H9 (cell line): ENCODE measurements around the gene TACR2. TPM values are rescaled to one million over a fixed set of nuclear protein-coding genes. Genes with fewer than 3 reads are reported as not detected.

Experiments used
- DNase-seq: peaks from one replicate; pipeline ENCODE4 v3.0.0-alpha.2; 2017
- H2AFZ ChIP-seq: one replicate; pipeline ENCODE4 v1.6.1; 2013; ENCODE audit warnings: mild to moderate bottlenecking, low read length, control low read depth, moderate library complexity
- H2AK5ac ChIP-seq: 2 replicates; pipeline ENCODE4 v1.6.1; 2013; ENCODE audit warnings: low read length, control low read depth, mixed read lengths; ENCODE audit not compliant: insufficient read length
- H2BK120ac ChIP-seq: one replicate; pipeline ENCODE4 v1.6.1; 2013; ENCODE audit warnings: low read depth, mild to moderate bottlenecking, low read length, control low read depth, inconsistent platforms; ENCODE audit not compliant: poor library complexity, severe bottlenecking
- H2BK12ac ChIP-seq: 2 replicates; pipeline ENCODE4 v1.6.1; 2013; ENCODE audit warnings: low read length, control low read depth, mixed read lengths, low read depth; ENCODE audit not compliant: insufficient read length
- H2BK15ac ChIP-seq: 2 replicates; pipeline ENCODE4 v1.6.1; 2013; ENCODE audit warnings: low read depth, low read length, control low read depth
- H2BK20ac ChIP-seq: one replicate; pipeline ENCODE4 v1.6.1; 2013; ENCODE audit warnings: low read depth, mild to moderate bottlenecking, low read length, control low read depth, inconsistent platforms; ENCODE audit not compliant: poor library complexity, severe bottlenecking
- H2BK5ac ChIP-seq: 2 replicates; pipeline ENCODE4 v1.6.1; 2013; ENCODE audit warnings: low read length, control low read depth, mixed read lengths; ENCODE audit not compliant: insufficient read length
- H3K14ac ChIP-seq: 2 replicates; pipeline ENCODE4 v1.6.1; 2013; ENCODE audit warnings: low read length, control low read depth; ENCODE audit not compliant: insufficient read depth
- H3K18ac ChIP-seq: 2 replicates; pipeline ENCODE4 v1.6.1; 2013; ENCODE audit warnings: low read depth, mild to moderate bottlenecking, mixed read lengths, low read length, control low read depth; ENCODE audit not compliant: insufficient read length
- H3K23ac ChIP-seq: 2 replicates; pipeline ENCODE4 v1.6.1; 2013; ENCODE audit warnings: low read length, control low read depth, mixed read lengths, low read depth; ENCODE audit not compliant: insufficient read length
- H3K23me2 ChIP-seq: 2 replicates; pipeline ENCODE4 v1.6.1; 2013; ENCODE audit warnings: low read depth, mild to moderate bottlenecking, mixed read lengths, low read length, control low read depth; ENCODE audit not compliant: insufficient read length, poor library complexity, severe bottlenecking
- H3K27ac ChIP-seq: 2 replicates; pipeline ENCODE4 v1.5.1; 2013; ENCODE audit warnings: low read length, control low read depth, mixed read lengths, low read depth; ENCODE audit not compliant: insufficient read length
- H3K27me3 ChIP-seq: 2 replicates; pipeline ENCODE4 v1.6.1; 2013; ENCODE audit warnings: low read length, control low read depth, inconsistent platforms; ENCODE audit not compliant: insufficient read depth
- H3K4ac ChIP-seq: 2 replicates; pipeline ENCODE4 v1.6.1; 2013; ENCODE audit warnings: low read depth, mild to moderate bottlenecking, control low read depth, inconsistent platforms, low read length, moderate library complexity
- H3K4me1 ChIP-seq: 2 replicates; pipeline ENCODE4 v1.6.1; 2013; ENCODE audit warnings: low read length, control low read depth, inconsistent platforms; ENCODE audit not compliant: insufficient read depth
- H3K4me2 ChIP-seq: 2 replicates; pipeline ENCODE4 v1.6.1; 2013; ENCODE audit warnings: low read length, control low read depth, mixed read lengths; ENCODE audit not compliant: insufficient read length, insufficient read depth
- H3K56ac ChIP-seq: 2 replicates; pipeline ENCODE4 v1.6.1; 2013; ENCODE audit warnings: low read depth, mild to moderate bottlenecking, mixed read lengths, low read length, control low read depth; ENCODE audit not compliant: insufficient read length
- H3K79me1 ChIP-seq: 2 replicates; pipeline ENCODE4 v1.6.1; 2013; ENCODE audit warnings: low read depth, mild to moderate bottlenecking, moderate library complexity, low read length, control low read depth, inconsistent platforms; ENCODE audit not compliant: insufficient read depth, poor library complexity, severe bottlenecking
- H3K79me2 ChIP-seq: 2 replicates; pipeline ENCODE4 v1.6.1; 2013; ENCODE audit warnings: low read length, control low read depth, inconsistent platforms; ENCODE audit not compliant: insufficient read depth
- H3K9ac ChIP-seq: 2 replicates; pipeline ENCODE4 v1.6.1; 2013; ENCODE audit warnings: low read length, control low read depth, mixed read lengths; ENCODE audit not compliant: insufficient read length; ENCODE audit errors: extremely low read depth
- H3K9me3 ChIP-seq: one replicate; pipeline ENCODE4 v1.6.1; 2013; ENCODE audit warnings: low read depth, low read length, inconsistent platforms; ENCODE audit not compliant: control insufficient read depth
- H3T11ph ChIP-seq: one replicate; pipeline ENCODE4 v1.6.1; 2013; ENCODE audit warnings: mild to moderate bottlenecking, low read length, control low read depth, inconsistent platforms
- H4K20me1 ChIP-seq: one replicate; pipeline ENCODE4 v1.6.1; 2013; ENCODE audit not compliant: control insufficient read depth, insufficient read length, insufficient read depth
- H4K5ac ChIP-seq: 2 replicates; pipeline ENCODE4 v1.6.1; 2013; ENCODE audit warnings: low read depth, mild to moderate bottlenecking, mixed read lengths, low read length, control low read depth; ENCODE audit not compliant: insufficient read length
- H4K8ac ChIP-seq: replicated peaks from 2 replicates; pipeline ENCODE4 v1.6.1; 2013; ENCODE audit warnings: low read length, control low read depth, mixed read lengths, low read depth; ENCODE audit not compliant: insufficient read length
- H4K91ac ChIP-seq: 2 replicates; pipeline ENCODE4 v1.6.1; 2013; ENCODE audit warnings: low read depth, mild to moderate bottlenecking, moderate library complexity, mixed read lengths, low read length, control low read depth; ENCODE audit not compliant: insufficient read length
- H3K27ac Mint-ChIP-seq, 3 experiments: 2 replicates in 2 of 3; 3 replicates in 1 of 3; pipeline ENCODE4 v1.8.0; 2020 to 2021; ENCODE audit warnings: mixed read lengths in 3 of 3, mild to moderate bottlenecking in 1 of 3, moderate library complexity in 1 of 3
- H3K27me3 Mint-ChIP-seq: 2 replicates; pipeline ENCODE4 v1.8.0; 2021; ENCODE audit warnings: low read depth, mild to moderate bottlenecking, moderate library complexity, mixed read lengths
- H3K36me3 Mint-ChIP-seq, 3 experiments: 2 replicates in 2 of 3; 3 replicates in 1 of 3; pipeline ENCODE4 v1.8.0; 2020 to 2021; ENCODE audit warnings: low read depth in 3 of 3, mixed read lengths in 3 of 3; ENCODE audit not compliant: insufficient read depth in 1 of 3
- H3K4me1 Mint-ChIP-seq, 2 experiments: 2 replicates each; pipeline ENCODE4 v1.8.0; 2020; ENCODE audit warnings: mixed read lengths in 2 of 2
- H3K4me3 Mint-ChIP-seq, 2 experiments: 2 replicates in 1 of 2; 3 replicates in 1 of 2; pipeline ENCODE4 v1.8.0; 2020 to 2021; ENCODE audit warnings: mild to moderate bottlenecking in 2 of 2, mixed read lengths in 2 of 2, moderate library complexity in 1 of 2
- H3K9me3 Mint-ChIP-seq, 2 experiments: 2 replicates in 1 of 2; 3 replicates in 1 of 2; pipeline ENCODE4 v1.8.0; 2020; ENCODE audit warnings: mild to moderate bottlenecking in 2 of 2, mixed read lengths in 2 of 2, moderate library complexity in 1 of 2
- WGBS: extraction: QIAGEN DNeasy Blood & Tissue Kit; methylation state at CpG from one replicate; pipeline ENCODE4 v1.1.7; 2013; ENCODE audit warnings: missing lambda C conversion rate, low lambda C conversion rate, mixed read lengths; ENCODE audit not compliant: insufficient read length; ENCODE audit errors: extremely low coverage; 5-methylcytosine and 5-hydroxymethylcytosine counted together
- total RNA-seq: library from RNA; stranded (reverse); gene quantifications from 2 replicates; pipeline ENCODE4 v1.2.1, GENCODE V29; 2021
- TF ChIP-seq, protein P1 (sequence below): fragments of 200-600 bp; sonication (generic); conservative IDR thresholded peaks from 3 replicates; pipeline ENCODE4 v1.8.0; 2021; ENCODE audit warnings: antibody characterized with exemption, mild to moderate bottlenecking

The TACR2 gene
- total RNA-seq, 1 experiment from 2014 or later: not detected

DNA sequence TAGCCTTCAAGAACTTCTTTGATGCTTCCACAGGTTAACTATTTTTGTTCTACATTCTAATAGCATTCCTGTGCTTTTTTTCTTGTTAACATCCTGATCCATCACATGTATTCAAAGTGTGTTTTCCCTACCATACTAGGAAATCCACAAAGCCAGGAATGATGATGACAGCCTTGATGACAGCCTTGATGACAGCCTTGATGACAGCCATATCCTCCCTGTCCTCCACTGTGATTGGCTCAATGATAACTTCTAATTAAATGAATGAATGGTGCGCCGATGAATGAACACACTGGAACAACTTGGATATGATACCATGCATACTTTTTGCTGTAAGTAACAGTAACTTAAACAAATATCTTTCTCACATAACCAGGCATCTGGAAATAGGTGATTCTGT, 8.3 kb upstream of the TACR2 start:
- no peaks in the 10 kb centered on the region for H3K27me3 ChIP-seq
- H3K23ac ChIP-seq: no peak overlapping the region
- no peak overlapping the region for H3K4ac ChIP-seq
- H4K20me1 ChIP-seq: no peaks in the 10 kb centered on the region
- no peak overlapping the region for H3K9ac ChIP-seq
- H2AFZ ChIP-seq: no peak overlapping the region
- no peak overlapping the region for H3K4me2 ChIP-seq
- Mint-ChIP-seq H3K27ac (no peak overlapping the region), H3K4me1 (peaks cover 0 to 6% of the 10 kb centered on the region in 2 experiments; a peak in 2 of 4 replicates), H3K9me3 (no peaks in the 10 kb centered on the region), H3K27me3 (peaks cover 14% of the 10 kb centered on the region), H3K36me3 (no peaks in the 10 kb centered on the region), H3K4me3 (no peak overlapping the region)
- DNase-seq: no peak
- H3K56ac ChIP-seq: no peak overlapping the region
- H2BK120ac ChIP-seq: no peak overlapping the region
- no peaks in the 10 kb centered on the region for H3K4me1 ChIP-seq
- H4K5ac ChIP-seq: no peak overlapping the region
- H3K9me3 ChIP-seq: no peaks in the 10 kb centered on the region
- H3K79me1 ChIP-seq: no peaks in the 10 kb centered on the region
- no peak overlapping the region for H3K18ac ChIP-seq
- no peak overlapping the region for H2BK15ac ChIP-seq
- no peaks in the 10 kb centered on the region for H3K79me2 ChIP-seq
- no peak overlapping the region for H2AK5ac ChIP-seq
- H3K14ac ChIP-seq: no peak overlapping the region
- H4K8ac ChIP-seq: no peak overlapping the region
- TF ChIP-seq, protein P1, sequence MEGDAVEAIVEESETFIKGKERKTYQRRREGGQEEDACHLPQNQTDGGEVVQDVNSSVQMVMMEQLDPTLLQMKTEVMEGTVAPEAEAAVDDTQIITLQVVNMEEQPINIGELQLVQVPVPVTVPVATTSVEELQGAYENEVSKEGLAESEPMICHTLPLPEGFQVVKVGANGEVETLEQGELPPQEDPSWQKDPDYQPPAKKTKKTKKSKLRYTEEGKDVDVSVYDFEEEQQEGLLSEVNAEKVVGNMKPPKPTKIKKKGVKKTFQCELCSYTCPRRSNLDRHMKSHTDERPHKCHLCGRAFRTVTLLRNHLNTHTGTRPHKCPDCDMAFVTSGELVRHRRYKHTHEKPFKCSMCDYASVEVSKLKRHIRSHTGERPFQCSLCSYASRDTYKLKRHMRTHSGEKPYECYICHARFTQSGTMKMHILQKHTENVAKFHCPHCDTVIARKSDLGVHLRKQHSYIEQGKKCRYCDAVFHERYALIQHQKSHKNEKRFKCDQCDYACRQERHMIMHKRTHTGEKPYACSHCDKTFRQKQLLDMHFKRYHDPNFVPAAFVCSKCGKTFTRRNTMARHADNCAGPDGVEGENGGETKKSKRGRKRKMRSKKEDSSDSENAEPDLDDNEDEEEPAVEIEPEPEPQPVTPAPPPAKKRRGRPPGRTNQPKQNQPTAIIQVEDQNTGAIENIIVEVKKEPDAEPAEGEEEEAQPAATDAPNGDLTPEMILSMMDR: no peak
- no peaks in the 10 kb centered on the region for H3K23me2 ChIP-seq
- H2BK5ac ChIP-seq: no peak overlapping the region
- H3T11ph ChIP-seq: no peak overlapping the region
- no peak overlapping the region for H2BK12ac ChIP-seq
- H3K27ac ChIP-seq: no peak overlapping the region
- H4K91ac ChIP-seq: no peak overlapping the region
- no CpG with 5 or more reads among the region's 2 CpGs for WGBS
- H2BK20ac ChIP-seq: no peak overlapping the region
